HG03175 (cell line): ENCODE measurements around the gene KRTAP10-8.
"Not testable (repeated sequence)": the region's sequence is repeated elsewhere in the genome, so short reads cannot be mapped to it uniquely, and the experiment has no call there.

Experiments used
- ATAC-seq: cut with Tn5 transposase; IDR thresholded peaks from one replicate; pipeline ENCODE4 v1.9.1; 2021; ENCODE audit warnings: mild to moderate bottlenecking, moderate library complexity; ENCODE audit not compliant: unreplicated experiment

Gene KRTAP10-8

DNA sequence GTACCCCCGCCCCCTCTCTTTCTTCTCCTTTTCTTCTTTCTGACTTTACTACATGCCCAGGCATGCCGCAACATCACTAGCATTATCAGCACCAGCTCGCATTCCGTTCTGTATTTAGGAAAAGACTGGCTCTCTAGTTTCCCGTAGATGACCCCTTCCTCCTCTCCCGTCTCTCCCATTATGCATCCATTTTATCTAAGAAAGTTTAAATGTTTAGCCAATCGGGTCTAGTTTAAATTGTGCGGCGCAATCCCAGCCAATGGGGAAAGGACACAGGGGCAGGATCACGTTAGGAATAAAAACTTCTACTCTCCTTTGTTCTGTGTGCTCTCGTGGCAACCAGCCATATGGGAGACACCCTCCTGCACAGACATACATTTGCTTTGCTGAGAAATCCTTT is 13.8 kb upstream of the KRTAP10-8 start:
- ATAC-seq: no peak

DNA sequence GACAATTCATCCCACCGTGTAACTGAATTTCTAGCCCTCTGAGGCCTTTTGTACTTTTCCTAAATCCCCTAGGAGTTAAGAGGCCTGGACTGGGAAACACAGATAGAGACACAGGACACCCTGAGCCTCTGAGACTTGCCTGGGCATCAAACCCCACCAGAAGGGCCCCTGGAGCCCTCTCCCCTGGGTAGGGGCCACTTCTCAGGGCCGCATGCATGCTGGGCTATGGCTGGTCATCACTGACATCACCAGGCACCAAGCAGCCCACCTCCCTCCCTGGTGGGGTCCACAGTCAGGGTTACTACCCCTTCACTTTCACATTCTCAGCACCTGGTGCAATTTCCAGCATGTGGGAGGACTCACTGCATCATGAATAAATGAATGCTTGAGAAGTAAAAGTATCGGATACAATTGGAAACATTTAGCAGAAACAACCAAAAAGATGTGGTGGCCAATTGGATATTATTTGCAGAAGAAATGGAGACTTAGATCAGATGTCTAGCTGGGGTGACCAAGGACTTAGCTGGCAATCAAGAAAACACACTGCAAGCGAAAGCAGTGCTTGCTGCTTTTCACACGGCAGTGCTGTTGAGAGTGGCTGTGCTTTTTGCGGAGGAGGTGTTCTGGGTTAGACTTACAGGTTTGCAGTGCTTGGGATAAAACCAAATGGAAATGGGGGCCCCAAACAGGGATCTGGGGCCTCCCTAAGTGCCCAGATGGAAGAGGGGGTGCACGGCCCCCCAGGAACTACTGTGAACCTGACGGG is 12.4 kb upstream of the KRTAP10-8 start:
- no peak for ATAC-seq

DNA sequence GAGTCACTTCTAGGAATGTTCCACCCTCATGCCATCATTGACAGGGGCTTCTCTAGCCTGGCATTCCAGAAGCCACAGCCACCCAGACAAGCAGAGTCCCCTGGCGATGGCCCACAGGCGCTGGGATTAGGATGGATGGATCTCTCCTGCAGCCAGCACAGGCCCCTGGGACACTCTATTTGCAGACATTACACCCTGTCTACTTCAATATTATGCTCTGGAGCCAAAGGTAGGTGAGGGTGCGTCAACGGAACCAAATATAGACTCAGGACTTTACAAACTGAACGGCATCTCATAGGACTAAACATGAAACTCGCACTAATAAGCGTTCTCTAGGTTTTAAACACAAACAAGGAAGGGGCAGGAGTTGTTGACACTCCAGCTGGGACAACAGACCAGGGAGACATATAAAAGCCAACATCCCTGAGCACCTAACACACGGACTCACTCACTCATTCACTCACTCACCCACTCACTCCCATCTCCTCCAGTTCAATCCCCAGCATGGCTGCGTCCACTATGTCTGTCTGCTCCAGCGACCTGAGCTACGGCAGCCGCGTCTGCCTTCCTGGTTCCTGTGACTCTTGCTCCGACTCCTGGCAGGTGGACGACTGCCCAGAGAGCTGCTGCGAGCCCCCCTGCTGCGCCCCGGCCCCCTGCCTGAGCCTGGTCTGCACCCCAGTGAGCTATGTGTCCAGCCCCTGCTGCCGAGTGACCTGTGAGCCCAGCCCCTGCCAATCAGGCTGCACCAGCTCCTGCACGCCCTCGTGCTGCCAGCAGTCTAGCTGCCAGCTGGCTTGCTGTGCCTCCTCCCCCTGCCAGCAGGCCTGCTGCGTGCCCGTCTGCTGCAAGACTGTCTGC is 11.5 kb upstream of the KRTAP10-8 start, which contains the start of gene KRTAP10-7:
KRTAP10-7 (plus strand) TSS at position 480 of the 861 bp plus-strand sequence; CDS start at position 505, 25 bp downstream.
- ATAC-seq: not testable (repeated sequence)

DNA sequence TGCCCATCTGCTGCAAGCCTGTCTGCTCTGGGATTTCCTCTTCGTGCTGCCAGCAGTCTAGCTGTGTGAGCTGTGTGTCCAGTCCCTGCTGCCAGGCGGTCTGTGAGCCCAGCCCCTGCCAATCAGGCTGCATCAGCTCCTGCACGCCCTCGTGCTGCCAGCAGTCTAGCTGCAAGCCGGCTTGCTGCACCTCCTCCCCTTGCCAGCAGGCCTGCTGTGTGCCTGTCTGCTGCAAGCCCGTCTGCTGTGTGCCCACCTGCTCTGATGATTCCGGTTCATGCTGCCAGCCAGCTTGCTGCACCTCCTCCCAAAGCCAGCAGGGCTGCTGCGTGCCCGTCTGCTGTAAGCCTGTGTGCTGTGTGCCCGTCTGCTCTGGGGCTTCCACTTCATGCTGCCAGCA is 10.8 kb upstream of the KRTAP10-8 start:
- not testable (repeated sequence) for ATAC-seq

DNA sequence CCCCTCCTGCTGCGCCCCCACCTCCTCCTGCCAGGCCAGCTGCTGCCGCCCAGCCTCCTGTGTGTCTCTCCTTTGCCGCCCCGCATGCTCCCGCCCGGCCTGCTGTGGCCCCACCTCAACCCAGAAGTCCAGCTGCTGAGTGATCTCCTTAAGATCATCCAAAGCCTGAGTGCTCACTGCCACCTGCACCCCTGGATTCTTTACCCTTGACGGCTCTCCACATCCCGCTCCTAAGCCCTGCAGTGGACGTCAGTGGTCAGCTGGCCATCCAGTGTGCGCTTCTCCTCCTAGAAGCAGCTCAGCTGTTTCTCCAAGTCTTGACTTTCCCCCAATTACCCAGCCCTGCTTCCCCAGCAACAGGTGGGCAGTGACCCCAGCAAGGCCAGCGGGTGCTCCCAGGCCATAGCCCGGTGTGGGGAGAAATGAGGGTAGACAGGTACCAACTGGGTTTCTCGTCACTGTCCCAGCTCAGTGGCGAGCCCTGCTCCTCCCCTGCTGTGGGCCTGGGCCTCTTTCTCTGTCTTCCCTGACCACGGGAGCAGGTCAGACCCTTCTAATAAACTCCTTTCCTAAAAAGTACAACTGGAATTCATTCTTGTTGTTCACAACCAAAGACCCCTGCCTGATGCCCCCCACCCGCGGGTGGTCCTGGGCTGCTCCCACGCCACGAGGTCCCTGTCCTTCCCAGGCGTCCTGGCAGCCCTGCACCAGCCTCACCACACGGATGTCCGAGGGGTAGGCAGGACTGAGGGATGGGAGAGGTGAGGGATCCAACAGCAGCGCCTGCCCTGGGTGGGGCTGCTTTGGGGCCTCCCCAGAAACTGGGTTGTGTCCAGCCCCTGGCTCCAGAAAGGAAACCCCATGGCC is 10.1 kb upstream of the KRTAP10-8 start:
- no peak for ATAC-seq

DNA sequence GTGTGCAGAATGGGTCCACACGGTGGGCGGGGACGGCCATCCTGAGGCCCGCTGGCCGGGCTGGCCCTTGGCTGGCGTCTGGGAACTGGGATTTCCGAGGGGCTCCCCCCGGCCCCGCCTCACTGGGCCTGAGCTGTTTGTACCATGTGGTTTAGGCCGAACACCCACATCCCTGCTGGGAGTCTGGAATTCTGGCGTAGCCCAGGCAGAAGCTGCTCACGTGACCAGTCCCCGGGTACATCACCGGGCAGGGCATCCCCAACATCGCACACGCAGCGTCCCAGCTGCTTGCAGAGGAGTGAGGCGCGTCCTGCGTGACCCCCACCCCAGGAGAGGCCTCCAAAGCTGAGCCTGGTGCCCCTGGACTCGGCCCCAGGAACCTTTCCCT is 9.4 kb upstream of the KRTAP10-8 start:
- ATAC-seq: no peak

DNA sequence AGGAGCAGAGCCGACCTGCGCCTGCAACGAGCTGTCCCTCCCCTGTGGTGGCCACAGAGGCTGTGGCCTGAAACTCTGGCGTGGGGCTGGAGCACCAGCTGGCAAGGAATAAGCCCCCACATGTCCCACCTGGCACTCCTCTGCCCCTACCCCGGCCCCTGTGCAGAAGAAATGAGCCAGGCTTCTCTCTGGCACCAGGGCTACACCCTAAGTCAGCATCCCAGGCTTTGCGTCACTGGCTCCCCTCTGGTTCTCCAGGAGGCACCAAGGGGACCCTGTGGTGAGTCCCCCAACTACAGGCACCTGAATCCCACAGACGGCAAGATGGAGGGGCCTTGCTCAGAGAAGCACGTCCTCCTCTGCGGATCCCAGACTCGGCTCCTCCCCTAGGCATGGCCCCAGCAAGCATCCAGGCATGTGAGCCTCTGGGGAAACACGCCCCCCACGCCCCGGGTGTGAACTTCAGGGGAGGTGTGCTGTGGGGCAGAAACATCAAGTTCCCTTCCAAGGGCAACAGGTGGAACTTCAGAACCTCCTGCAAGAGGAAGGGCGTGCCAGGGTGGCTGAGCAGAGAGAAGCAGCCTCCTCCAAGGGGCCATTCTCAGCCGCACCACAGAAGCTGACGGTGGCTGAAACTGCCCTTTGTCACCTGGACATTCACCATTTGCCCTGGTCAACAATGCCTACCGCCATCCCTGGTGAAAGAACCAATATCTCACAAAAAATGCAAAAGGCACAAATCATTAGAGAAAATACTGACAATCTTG is 8.6 kb upstream of the KRTAP10-8 start:
- no peak for ATAC-seq

DNA sequence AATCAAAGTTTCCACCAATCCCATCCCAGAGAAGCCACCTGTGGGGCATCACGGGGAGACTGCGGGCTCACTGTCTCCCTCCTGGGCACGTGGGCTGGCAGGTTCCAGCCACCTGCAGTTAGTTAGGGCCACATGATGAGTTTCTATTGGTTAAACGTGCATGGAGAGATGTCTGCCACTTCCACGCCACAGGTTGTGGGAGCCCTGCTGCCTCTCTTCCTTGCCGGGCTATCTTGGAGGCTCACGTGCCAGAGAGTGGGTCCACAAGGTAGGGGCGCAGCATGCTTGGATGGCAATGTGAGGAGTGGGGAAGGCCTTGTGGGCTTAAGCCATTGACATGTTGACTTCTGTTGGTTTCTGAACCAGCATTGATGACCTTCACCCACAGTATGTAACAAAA is 8.0 kb upstream of the KRTAP10-8 start:
- ATAC-seq: no peak

DNA sequence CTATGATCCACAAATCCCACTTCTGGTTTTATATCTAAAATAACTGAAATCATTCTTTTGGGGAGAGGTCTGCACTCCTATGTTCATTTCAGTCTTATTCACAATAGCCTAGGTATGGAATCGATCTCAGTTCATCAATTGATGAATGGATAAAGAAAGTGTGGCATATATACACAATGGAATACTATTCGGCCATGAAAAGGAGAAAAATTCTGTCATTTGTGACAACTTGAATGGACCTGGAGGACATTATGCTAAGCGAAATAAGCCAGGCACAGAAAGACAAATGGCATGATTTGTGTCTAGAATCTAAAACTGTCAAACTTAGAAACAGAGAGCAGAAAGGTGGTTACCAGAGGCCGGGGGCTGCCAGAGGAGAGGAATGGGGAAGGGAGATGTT is 5.4 kb upstream of the KRTAP10-8 start:
- ATAC-seq: no peak

DNA sequence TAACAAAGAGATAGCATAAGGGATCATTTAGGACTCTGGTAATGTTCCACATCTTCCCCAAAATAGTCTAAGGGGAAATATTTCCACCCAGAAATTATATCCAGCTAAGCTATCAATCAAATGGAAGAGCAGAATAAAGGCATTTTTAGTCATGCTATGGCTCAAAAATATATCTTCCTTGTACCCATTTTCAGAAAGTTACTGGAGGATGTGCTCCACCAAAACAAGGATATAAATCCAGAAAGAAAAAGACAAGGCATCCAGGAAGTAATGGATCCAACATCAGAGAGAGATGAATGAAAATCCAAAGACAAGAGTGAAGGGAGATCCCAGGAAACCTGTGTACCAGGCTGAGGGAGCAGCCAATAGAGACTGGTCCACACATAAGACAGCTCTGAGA is 2.7 kb upstream of the KRTAP10-8 start:
- no peak for ATAC-seq

DNA sequence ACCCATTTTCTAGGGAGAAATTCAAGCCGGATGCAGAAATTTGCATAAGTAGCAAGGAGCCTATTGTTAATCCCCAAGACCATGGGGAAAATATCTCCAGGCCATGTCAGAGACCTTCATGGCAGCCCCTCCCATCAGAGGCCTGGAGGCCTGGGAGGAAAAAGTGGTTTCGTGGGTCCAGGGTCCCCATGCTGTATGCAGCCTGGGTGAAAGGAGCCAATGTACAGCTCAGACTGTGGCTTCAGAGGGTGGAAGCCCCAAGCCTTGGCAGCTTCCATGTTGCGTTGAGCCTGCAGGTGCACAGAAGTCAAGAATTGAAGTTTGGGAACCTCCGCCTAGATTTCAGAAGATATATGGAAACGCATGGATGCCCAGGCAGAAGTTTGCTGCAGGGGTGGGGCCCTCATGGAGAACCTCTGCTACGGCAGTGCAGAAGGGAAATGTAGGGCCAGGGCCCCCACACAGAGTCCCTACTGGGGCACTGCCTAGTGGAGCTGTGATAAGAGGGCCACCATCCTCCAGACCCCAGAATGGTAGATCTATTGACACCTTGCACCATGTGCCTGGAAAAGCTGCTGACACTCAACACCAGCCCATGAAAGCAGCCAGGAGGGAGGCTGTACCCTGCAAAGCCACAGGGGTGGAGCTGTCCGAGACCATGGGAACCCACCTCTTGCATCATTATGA is 1.6 kb upstream of the KRTAP10-8 start:
- ATAC-seq: not testable (repeated sequence)

DNA sequence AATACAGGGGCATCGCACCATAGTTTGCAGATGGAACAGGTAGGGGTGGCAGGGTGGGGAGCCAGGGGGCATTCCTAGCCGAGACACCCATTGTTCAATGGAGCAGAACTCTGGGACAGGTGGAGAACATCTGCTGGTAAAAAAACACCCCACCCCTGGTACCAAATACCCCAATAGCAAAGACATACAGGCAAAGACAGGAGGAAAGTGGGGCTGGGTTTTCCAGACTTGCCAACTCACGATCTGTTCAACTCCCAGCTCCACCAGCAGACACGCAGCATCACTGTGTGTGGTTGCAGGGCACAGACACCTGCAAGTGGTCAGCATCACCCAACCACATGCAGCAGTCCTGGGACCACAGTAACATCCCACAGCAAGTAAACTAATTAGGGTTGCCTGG is 328 bp upstream of the KRTAP10-8 start:
- ATAC-seq: no peak

DNA sequence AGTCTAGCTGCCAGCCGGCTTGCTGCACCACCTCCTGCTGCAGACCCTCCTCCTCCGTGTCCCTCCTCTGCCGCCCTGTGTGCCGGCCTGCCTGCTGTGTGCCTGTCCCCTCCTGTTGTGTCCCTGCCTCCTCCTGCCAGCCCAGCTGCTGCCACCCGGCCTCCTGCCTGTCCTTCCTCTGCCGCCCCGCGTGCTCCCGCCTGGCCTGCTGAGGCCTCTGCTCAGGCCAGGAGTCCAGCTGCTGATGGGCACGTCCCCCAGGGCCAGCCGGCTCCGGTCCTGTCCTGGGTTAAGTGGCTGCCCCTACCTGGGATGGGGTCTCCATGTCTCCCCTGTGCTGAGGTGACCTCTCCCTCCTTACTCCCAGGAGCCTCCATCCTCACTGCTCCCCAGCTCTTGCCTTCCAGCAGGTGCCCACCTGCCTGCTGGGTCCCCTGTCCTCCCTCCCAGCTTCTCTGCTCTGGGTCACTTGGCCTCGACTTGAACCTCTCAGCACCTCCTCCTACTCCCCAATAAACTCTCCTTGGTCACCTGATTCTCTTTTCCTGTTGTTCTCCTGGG is 870 bp downstream of the KRTAP10-8 start:
- no peak for ATAC-seq

DNA sequence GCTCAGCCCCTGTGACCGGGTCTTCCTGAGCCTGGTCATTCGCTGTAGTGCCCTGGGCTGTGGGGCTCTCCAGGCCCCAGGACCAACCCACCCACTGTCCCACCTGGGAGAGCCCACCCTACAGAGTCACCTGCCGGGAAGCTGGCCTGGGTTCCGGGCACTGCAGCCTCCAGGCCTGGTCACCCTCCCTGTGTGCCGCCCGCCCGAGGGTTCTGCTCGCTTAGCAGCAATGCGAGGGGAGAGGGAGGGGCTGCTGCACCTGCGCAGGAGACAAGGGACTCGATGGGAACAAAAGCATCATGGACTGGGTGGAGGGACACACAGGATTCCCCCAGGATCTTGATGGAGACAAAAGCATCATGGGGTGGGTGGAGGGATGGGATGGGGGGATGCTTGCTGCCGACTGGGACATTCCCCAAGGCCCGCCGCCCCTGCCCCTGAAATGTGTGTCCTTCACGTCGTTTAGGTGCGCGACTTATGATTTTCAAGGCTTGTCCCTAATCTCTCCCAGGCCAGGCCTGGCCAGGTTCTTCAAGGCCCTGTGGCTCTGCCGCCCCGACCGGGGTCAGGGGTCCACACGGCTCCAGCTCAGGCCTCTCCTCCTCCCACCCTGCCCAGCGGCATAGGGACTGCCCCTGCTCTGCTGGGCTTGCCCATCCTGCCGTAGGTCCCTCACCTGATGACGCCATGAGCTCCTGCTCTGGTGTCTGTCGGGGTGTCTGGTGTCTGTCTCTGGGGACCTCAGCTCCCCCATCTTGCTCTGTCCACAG is 1.7 kb downstream of the KRTAP10-8 start:
- ATAC-seq: no peak

DNA sequence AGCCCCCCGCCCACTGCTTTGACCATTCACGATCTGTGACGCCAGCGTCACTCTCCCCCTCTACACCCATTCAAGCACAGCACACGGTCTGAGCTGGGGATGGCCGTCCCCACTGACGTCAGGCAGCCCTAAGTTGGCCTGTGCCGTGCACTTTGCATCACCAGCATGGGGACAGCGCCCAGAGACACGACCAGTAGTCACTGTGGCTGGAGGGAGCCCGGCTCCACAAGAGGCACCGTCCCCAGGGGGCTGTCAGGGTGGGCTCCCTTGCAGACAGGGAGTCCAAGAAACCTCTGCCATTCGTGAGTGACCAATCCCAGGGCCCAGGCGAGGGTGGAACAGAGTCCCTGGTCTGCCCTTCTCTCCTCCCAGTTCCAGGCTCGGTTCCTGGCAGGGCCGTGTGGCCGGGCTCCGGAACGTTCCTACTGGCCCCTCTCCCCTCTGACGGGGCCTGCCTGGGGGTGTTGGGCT is 2.3 kb downstream of the KRTAP10-8 start:
- no peak for ATAC-seq

DNA sequence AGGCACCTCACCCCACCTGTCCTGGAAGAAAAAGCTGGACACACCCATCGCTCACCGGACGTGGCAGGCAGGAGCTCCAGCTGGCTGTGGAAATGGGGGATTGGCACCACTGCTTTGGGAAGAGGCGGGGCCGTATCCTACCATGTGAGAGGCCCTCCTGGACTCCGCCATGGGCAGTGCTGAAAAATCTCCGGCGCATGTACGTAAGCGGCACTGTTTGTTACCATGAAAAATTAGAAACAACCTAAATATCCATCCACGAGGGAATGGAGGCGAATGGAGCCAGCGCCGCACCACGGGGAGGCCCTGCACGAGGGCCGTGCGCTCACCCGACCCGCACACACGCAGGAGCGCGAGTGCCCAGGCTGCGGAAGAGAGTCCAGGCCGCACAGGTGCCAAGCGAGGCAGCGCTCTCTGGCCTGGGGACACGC is 3.1 kb downstream of the KRTAP10-8 start:
- ATAC-seq: no peak

DNA sequence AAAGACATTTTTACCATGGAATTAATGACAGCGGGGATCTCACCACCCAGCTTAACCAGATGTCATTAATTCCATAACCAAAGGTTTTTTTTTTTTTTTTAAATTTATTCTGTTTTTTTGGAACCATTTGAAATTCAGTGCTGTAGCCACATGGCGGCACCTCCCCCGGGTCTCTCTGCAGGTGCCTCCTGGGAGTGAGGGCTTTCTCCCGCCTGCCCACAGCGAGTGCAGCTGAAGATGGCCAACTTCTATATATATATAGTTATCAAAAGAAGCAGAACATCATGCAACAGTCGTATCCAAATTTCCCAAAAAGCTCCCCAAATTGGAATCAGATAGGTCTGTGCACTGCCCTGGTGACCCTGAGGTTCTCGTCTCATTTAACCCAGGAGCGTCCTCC is 3.6 kb downstream of the KRTAP10-8 start:
- no peak for ATAC-seq

DNA sequence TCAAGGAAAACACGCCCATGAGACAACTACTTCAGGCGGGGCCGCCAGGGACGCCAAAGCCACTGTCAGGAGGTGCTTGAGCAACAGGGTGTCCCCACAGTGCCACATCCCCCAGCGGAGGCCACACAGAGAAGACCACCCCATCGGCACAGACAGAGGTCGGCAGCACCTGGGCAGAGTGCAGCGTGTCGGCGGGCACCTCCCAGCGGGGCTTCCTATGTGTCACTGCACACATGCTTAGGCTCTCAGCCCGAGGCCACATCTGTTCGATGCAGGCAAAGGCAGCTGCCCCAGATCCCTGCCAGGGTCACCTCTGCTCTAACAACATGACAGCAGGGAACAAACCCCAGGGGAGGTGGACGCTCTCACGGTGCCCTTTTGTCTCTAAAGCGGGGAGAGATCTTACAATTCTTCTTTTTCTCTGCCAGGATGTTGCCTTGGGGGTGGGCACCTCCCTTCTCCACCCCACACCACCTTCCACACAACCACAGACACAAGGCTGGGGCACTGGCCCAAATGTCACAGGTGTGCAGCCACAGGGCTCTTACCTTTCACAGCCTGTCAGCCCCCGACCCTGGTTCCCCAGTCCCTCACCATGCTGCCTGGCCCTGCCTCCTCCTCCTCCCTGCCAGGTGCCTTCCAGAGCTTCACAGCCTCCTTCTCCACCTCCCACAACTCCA is 4.2 kb downstream of the KRTAP10-8 start:
- no peak for ATAC-seq
